ENCODE measurements around the gene FGF14.

Gene FGF14

GRCh38 chr13:102055090-102055779, 346.6 kb downstream of the FGF14 start:
- H3K4me3 ChIP-seq (ENCODE audit: low read depth, low read length): no peak overlapping the region
- no peaks in the 10 kb centered on the region for H3K9me3 ChIP-seq (ENCODE audit: control insufficient read depth, insufficient read depth, low read depth, low read length)
- no peaks in the 10 kb centered on the region for H3K4me1 ChIP-seq (ENCODE audit: control insufficient read depth, insufficient read depth, low read length)
- TF ChIP-seq ZNF18 (tag by site-specific recombination; IDR thresholded peaks at IDR 0.05): no peak
- no peak for TF ChIP-seq ZNF132 (tag by site-specific recombination; IDR thresholded peaks at IDR 0.05; ENCODE audit: borderline replicate concordance)
- TF ChIP-seq ZNF23 (tag by site-specific recombination; IDR thresholded peaks at IDR 0.05; ENCODE audit: borderline replicate concordance): no peak
- TF ChIP-seq BCL11B (tag by site-specific recombination; IDR thresholded peaks at IDR 0.05; ENCODE audit: low read depth): no peak
- TF ChIP-seq ZNF184 (tag by site-specific recombination; IDR thresholded peaks at IDR 0.05): no peak
- TF ChIP-seq ZNF621 (tag by site-specific recombination; IDR thresholded peaks at IDR 0.05): no peak
- no peak for TF ChIP-seq SP7 (tag by site-specific recombination; IDR thresholded peaks at IDR 0.05)
- no peak for TF ChIP-seq ZNF76 (tag by site-specific recombination; IDR thresholded peaks at IDR 0.05; ENCODE audit: borderline replicate concordance, low read depth)
- TF ChIP-seq EGR2 (tag by site-specific recombination; IDR thresholded peaks at IDR 0.05; ENCODE audit: low read depth): no peak
- no peak for TF ChIP-seq ZNF560 (tag by site-specific recombination; IDR thresholded peaks at IDR 0.05; ENCODE audit: borderline replicate concordance)
- TF ChIP-seq ZNF623 (tag by site-specific recombination; IDR thresholded peaks at IDR 0.05): no peak
- no peak for TF ChIP-seq ZFP41 (tag by site-specific recombination; IDR thresholded peaks at IDR 0.05; ENCODE audit: borderline replicate concordance)
- TF ChIP-seq AEBP2 (tag by site-specific recombination; IDR thresholded peaks at IDR 0.05; ENCODE audit: borderline replicate concordance): no peak
- TF ChIP-seq ZNF202 (tag by site-specific recombination; IDR thresholded peaks at IDR 0.05; ENCODE audit: borderline replicate concordance): no peak
- TF ChIP-seq ZFHX2 (tag by site-specific recombination; conservative IDR thresholded peaks at IDR 0.05): no peak
- TF ChIP-seq PRDM10 (tag by site-specific recombination; IDR thresholded peaks at IDR 0.05): no peak
- H3K36me3 ChIP-seq (ENCODE audit: control insufficient read depth in 2 of 2, insufficient read depth in 1 of 2, low read length in 2 of 2): no peaks in the 10 kb centered on the region
- POLR2A ChIA-PET: no interaction called here
- CTCF ChIA-PET: no interaction called here
- H3K27ac ChIP-seq (ENCODE audit: extremely low read depth, low read depth, low read length): no peak overlapping the region

GRCh38 chr13:102049853-102050252, 352.0 kb downstream of the FGF14 start:
- H3K27ac ChIP-seq (ENCODE audit: extremely low read depth, low read depth, low read length): no peak overlapping the region
- H3K4me1 ChIP-seq (ENCODE audit: control insufficient read depth, insufficient read depth, low read length): no peaks in the 10 kb centered on the region
- ChIA-PET POLR2A (no interaction called here), CTCF (no interaction called here)
- H3K4me3 ChIP-seq (ENCODE audit: low read depth, low read length): no peak overlapping the region
- H3K36me3 ChIP-seq (ENCODE audit: control insufficient read depth in 2 of 2, insufficient read depth in 1 of 2, low read length in 2 of 2): no peaks in the 10 kb centered on the region
- H3K9me3 ChIP-seq (ENCODE audit: control insufficient read depth, insufficient read depth, low read depth, low read length): no peaks in the 10 kb centered on the region
- TF ChIP-seq GLI2 (tag by site-specific recombination; IDR thresholded peaks at IDR 0.05; ENCODE audit: borderline replicate concordance, low read depth) (no peak), ZSCAN18 (tag by site-specific recombination; IDR thresholded peaks at IDR 0.05) (no peak), GLI4 (tag by site-specific recombination; IDR thresholded peaks at IDR 0.05) (no peak), ZNF645 (tag by site-specific recombination; IDR thresholded peaks at IDR 0.05) (no peak), OVOL3 (tag by site-specific recombination; IDR thresholded peaks at IDR 0.05) (no peak), ZBTB21 (tag by site-specific recombination; IDR thresholded peaks at IDR 0.05) (no peak), ZNF202 (tag by site-specific recombination; IDR thresholded peaks at IDR 0.05; ENCODE audit: borderline replicate concordance) (no peak), RBAK (tag by site-specific recombination; IDR thresholded peaks at IDR 0.05) (no peak), SALL2 (tag by site-specific recombination; IDR thresholded peaks at IDR 0.05; ENCODE audit: borderline replicate concordance) (no peak)
